ENCODE data around the gene ZNF142. TPM values are rescaled to one million over a fixed set of nuclear protein-coding genes. Genes with fewer than 3 reads are reported as not detected.

ZNF142 gene, protein sequence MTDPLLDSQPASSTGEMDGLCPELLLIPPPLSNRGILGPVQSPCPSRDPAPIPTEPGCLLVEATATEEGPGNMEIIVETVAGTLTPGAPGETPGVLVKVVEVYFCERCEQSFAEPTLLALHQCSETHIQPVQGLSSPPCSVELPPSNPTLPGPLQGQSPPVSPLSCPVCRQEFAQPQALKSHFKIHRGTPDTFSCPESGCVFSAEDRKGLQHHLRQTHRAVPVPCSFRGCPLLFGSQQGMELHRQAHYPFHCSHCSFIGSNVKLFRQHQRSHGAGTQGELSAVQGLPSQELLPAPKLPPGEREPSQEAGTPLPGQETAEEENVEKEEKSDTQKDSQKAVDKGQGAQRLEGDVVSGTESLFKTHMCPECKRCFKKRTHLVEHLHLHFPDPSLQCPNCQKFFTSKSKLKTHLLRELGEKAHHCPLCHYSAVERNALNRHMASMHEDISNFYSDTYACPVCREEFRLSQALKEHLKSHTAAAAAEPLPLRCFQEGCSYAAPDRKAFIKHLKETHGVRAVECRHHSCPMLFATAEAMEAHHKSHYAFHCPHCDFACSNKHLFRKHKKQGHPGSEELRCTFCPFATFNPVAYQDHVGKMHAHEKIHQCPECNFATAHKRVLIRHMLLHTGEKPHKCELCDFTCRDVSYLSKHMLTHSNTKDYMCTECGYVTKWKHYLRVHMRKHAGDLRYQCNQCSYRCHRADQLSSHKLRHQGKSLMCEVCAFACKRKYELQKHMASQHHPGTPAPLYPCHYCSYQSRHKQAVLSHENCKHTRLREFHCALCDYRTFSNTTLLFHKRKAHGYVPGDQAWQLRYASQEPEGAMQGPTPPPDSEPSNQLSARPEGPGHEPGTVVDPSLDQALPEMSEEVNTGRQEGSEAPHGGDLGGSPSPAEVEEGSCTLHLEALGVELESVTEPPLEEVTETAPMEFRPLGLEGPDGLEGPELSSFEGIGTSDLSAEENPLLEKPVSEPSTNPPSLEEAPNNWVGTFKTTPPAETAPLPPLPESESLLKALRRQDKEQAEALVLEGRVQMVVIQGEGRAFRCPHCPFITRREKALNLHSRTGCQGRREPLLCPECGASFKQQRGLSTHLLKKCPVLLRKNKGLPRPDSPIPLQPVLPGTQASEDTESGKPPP (N-terminal part only)
- total RNA-seq, result 10.9 and 13.1 TPM in 2 replicates

DNA sequence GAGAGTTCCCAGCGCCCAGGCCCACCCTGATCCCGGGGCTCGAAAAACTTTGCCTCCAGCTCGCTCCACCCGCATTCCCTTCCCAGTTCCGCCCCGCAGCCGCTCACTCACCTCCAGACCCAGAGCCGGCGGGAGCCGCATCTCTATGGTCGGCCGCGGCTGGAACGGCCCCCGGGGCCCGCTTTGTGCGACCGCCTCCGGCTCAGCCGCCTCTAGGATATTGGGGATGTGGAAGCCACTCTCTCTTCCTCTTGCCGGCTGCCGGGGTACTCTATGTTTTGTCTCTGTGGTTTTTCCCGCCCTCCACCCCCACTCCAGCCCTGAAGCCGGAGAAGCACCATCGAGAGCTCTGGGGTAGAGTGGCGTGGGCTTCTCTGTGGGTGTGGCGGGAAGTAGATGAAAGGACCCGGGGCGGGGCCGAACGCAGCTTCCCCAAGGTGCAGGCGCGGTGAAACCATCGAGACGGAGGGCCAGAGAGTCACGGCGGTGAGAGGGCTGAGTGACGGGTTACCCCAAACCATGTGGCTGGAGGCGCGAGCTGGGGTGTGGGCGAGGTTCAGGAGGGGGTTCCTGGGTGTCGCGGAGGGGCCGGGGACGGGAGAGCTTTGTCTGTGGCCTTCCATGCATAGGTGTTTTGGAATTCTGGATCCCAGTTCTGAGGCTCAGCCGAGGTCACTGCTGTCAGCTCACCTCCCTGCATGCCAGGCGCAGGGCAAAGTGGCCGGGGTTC lies at the start of gene ZNF142, which contains the start of gene BCS1L:
TSS of gene ZNF142 (minus strand) at position 366 of the 730 bp plus-strand sequence. CDS start 3,194 bp downstream, outside the sequence.
TSS of gene BCS1L (plus strand) at position 426 of the 730 bp plus-strand sequence. CDS start 1,305 bp downstream, outside the sequence.

DNA sequence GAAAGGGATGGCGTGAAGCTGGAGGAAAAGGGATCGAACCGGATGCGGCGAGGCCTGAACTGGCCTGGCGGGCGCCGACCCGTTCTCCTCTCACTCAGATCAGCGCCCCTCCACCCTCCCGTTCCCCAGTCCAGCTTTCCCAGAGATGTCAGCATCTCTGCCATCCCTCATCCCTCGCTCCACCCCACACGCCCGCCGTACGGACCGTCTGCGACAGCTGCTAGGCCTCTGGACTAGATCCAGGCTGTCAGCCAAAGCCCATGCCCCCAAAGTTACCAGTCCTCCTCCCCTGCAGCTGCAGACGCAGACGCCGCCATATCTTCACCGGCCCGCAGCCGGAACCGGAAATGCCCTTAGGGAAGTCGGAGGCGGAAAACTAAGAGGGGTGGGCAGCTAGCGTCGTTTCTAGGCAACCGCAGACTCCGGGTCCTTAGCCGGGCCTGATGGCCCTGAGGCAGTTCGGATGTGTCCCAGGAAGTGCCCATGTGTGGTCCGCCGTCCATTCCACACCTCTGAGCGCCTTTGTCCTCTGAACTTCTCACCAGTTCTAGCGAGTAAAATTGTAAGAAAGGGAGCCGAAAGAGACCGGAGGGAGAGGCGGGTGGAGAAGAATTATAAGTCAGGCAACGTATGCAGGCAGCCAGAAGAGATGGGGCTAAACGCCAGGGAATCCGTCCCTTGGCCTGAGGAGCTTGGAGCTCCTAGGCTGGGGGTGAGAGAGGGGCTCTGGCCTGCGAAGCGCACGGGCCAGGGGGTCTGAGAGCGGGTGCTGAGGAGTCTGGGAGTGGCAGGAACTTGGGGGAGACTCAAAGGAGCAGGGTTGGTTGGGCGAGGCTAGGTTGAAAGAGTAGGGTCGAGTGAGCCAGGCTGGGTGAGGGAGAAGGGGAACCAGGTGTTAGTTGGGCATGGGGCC lies 12.5 kb upstream of the ZNF142 start, which contains the start of the genes RNF25 and STK36:
TSS of gene RNF25 (minus strand) at position 349 of the 913 bp plus-strand sequence. CDS start at position 317, 32 bp downstream.
TSS of gene STK36 (plus strand) at position 433 of the 913 bp plus-strand sequence. CDS start 744 bp downstream, outside the sequence.

DNA sequence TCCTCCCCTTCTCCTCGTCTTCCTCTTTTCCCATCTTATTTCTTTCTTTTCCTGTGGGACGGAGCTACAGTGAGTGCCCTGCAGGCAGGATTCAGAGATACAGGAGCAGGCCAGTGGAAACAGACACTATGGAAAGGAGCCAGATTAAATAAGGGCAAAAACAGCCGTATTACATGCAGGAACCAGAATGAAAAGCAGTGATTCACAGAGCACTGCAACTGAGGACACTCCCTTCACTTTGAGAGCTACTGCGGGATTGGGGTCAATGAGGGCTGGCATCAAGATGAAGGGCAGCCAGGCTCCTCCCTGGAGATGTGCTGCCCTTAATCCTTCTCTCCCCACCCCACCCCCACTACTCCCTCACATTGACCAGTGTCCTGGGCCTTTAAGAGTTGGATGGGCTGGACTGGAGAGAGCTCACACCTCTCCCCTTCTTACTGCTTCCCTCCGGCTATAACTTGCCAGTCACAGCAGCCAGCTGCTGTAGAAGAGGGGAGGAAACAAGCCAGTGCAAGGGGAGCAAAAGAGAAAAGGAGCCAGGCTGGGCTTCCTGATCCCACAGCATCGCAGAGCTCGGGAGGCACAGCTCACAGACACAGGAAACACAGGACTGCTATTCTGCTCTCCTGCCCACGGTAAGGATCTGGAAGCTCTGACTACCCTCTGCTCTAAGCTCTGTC lies 51.8 kb downstream of the ZNF142 start, which contains the start of gene PLCD4:
TSS of gene PLCD4 (plus strand) at position 464 of the 680 bp plus-strand sequence. CDS start 7,841 bp downstream, outside the sequence.

Other genes starting within 250 kb of the ZNF142 start
- not detected in 2 replicates for gene VIL1, start 240.5 kb downstream of the ZNF142 start, total RNA-seq
- gene USP37, start 91.3 kb downstream of the ZNF142 start, total RNA-seq, result 5.4 and 5.9 TPM in 2 replicates
- gene CNOT9, start 90.8 kb downstream of the ZNF142 start, total RNA-seq, result 51.0 and 76.6 TPM in 2 replicates
- gene PLCD4, start 51.7 kb downstream of the ZNF142 start, total RNA-seq, result 14.6 and 16.5 TPM in 2 replicates
- gene BCS1L, start 60 bp upstream of the ZNF142 start, total RNA-seq, result 45.3 and 62.5 TPM in 2 replicates
- gene RNF25, start 12.4 kb upstream of the ZNF142 start, total RNA-seq, result 25.2 and 32.5 TPM in 2 replicates
- gene STK36, start 12.5 kb upstream of the ZNF142 start, total RNA-seq, result 9.0 and 10.9 TPM in 2 replicates
- 13.4 and 16.0 TPM in 2 replicates for gene TTLL4, start 51.2 kb upstream of the ZNF142 start, total RNA-seq
- gene CYP27A1, start 122.5 kb upstream of the ZNF142 start, total RNA-seq, result 0.42 and 2.7 TPM in 2 replicates
- gene PRKAG3, start 172.2 kb upstream of the ZNF142 start, total RNA-seq, result not detected in 2 replicates
- 0.16 TPM in 1 of 2 replicates, not detected in the other for gene WNT6, start 200.2 kb upstream of the ZNF142 start, total RNA-seq
- 1.1 and 4.2 TPM in 2 replicates for gene WNT10A, start 221.2 kb upstream of the ZNF142 start, total RNA-seq

Measured in hair follicular keratinocyte (primary cell).